Fibroblast of skin of left biceps (primary cell): Measurements from ENCODE around the gene PDCL2.
"Not testable (repeated sequence)": the region's sequence is repeated elsewhere in the genome, so short reads cannot be mapped to it uniquely, and the experiment has no call there.

Source experiments
- DNase-seq, 2 experiments: peaks; one replicate each; pipeline ENCODE4 v3.0.0-alpha.2; 2013; ENCODE audit warnings: low read depth in 2 of 2

PDCL2 gene

GRCh38 chr4:55588160-55588559 is 3.9 kb downstream of the PDCL2 start:
- no peak for DNase-seq

- not testable (repeated sequence) for DNase-seq
Measured at GRCh38 chr4:55582773-55583172, 9.3 kb downstream of the PDCL2 start.

DNA sequence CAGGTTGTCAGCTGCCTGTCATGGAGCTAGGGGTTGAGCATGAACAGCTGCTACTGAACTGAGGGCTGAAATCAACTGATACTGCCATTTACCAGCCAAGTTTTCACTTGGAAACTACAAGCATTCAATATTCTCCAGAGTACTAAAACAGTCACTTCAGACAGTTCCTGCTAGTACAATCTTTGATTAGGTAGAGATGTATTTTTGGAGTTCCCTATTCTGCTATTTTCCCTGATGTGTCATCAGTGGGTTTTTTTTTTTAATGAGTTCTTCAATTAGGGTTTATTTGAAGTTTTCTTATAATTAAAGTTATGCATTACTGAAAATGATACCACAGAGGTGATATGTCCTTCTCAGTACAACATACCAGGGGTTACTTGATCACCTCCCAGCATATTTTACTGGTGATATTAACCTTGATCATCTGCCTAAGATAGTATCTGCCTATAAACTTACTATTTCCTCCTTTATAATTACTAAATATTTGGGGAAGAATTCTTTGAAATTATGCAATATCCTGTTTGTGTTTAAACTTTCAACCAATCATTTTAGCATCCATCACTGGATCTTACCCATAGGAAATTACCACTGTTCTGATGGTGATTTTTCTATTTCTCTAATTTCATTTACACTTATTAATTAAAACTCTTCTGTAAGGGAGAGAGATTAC is 13.6 kb downstream of the PDCL2 start:
- no peak for DNase-seq

GRCh38 chr4:55575513-55575912 is 16.5 kb downstream of the PDCL2 start:
- DNase-seq: no peak

DNA sequence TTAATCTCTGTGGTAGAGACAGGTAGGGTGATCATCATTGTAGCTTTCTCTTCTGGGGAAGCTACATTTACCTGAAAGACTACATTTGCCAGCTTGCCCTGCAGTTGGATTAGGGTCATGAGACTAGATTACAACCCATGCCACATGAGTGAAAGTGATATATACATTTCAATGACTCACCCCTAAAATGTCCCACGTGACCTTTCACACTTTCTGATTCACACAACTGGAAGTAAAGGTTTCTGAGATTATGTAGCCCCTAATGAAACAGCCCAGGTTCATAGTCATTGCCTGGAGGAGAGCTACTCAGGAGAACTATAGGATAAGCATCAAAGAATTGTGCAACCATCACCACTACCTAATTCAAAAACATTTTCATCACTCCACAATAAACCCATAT is 17.8 kb downstream of the PDCL2 start:
- no peak for DNase-seq

DNA sequence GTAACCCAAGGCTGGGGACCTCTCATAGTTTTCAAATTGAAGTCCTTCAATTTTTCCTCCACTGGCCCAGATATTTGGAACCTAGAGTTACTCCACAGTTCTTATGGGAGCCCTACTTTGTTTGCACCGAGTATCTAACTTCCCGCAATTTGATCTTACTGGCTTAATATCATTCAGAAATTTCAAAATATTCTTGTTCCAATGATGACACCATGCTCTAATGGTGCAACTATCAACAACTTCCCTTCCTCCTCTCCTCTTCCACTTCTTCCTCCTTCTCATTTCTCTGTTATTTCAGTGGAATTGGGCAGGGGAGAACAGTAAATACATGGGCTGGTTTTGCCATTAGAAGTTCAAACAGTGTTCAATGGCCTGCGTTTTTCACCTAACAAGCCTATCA is 20.2 kb downstream of the PDCL2 start:
- DNase-seq: no peak

DNA sequence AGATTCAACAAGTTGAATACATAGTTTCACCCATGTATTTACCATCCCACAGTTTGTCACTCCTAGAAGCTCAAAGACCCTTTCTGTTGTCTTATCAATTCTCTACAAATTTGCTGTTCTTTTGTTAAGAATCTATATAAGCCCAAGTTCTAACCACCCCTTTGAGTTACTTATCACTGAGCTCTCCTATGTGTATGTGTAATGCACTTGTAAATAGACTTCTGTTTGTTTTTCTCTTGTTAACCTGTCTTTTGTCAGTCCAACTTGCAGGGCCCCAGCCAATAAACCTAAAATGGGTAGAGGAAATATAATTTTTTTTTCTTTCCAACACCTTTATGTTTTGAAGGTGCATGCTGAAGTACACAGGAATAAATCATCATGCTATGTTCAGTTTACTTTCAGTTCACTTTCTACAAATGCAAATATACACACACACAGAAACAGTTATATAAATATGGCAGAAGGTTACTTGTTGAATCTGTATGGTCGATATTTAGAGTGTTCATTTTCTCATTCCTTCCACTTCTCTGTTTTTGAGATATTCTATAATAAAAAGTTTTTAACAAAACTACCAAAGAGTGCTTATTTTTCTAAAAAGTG is 23.0 kb downstream of the PDCL2 start:
- no peak for DNase-seq

DNA sequence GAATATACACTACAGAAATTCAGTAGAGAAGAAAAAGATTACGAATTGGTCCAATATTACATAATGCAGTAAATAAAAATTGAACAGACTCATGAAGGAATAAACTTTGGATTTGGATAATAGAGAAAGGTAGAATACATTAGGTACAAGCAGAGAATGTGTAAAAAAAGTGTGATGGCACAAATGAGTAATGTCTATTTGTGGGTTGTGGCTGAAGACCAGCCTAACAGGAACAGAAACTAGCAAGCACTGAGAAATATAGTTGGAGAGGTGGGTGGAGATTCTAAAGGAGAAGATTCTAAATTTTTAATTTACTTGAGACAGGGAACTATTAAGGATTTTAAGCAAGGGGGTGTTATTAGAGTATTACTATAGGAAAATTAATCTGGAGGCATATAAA is 30.2 kb downstream of the PDCL2 start:
- no peak for DNase-seq

DNA sequence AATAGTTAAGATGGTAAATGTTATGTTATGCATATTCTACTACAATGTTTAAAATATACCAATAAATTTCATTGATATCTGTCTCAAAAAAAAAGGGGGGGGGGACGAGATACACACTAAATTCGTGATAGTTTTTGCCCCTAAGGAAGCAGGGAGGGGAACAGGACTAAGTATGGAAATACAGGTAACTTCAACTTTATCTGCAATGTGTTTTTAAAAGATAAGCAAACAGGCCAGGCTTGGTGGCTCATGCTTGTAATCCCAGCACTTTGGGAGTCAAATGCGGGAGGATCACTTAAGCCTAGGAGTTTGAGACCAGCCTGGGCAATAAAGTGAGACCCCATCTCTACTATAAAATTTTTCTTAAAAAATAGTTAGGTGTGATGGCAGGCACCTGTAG is 31.9 kb downstream of the PDCL2 start:
- DNase-seq: no peak

DNA sequence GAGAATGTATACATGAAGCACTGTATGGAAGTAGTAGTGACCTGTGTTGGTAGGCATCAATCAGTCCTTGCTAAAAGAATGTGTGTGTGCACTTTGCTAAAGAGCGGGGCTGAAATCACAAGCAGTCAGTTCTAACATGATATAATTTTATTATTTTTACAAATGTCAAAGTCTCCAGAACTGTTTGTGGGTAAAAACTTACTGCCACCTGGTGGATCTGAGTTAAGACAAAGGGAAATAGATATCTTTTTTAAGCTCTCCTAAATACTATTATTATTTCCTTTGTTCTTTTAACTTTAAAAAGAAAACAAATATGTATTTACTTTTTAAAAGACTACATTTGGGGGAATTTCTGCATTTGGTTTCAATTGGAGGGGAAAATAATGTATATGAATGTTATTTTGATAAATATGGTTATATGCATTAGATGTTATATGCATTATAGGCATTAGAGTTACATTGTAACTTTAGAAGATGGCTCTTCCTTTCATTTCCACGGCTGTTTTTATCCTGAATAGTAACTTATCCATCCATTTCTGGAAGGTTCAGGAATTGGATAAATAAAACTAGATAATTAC is 37.5 kb downstream of the PDCL2 start:
- no peak for DNase-seq

DNA sequence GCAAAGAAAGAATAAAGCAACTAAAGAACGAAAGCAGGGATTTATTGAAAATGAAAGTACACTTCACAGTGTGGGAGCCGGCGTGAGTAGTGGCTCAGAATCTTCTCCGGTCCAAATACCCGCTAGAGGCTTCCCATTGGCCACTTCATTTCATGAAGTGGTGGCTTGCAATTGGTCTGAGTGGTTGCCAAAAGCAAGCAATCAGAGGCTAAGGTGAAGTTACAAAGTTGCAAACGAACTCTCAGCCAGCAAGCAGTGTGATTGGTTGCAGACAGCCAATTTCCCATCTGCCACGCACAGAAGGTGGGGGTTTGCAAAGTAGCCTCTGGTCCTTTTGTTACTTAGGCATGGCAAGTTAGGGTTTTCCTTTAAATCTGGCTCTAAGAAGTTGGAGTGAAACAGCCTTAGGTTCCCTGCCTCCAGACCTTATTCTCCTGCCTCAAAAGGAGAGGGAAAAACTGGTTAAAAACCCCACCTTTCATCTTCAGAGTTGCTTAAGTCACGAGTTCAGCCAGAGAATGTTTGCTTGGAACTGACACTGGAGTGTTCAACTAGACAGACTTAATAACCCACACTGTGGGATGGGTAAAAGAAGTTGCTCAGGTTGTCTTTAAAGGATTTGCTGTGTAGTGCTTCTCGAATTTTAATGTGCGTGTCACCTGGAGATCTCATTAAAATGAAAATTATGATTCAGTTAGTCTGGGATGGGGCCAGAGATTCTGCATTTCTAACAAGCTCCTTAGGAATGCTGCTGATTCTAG is 38.4 kb downstream of the PDCL2 start:
- DNase-seq: no peak

DNA sequence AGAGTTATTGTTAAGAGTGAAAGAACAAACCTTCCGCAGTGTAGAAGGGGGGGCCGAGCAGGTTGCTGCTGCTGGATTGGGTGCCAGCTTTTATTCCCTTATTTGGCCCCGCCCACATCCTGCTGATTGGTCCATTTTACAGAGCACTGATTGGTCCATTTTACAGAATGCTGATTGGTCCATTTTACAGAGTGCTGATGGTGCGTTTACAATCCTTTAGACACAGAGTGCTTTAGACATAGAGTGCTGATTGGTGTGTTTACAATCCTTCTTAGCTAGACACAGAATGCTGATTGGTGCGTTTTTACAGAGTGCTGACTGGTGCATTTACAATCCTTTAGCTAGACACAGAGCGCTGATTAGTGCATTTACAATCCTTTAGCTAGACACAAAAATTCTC is 40.1 kb downstream of the PDCL2 start:
- not testable (repeated sequence) for DNase-seq

DNA sequence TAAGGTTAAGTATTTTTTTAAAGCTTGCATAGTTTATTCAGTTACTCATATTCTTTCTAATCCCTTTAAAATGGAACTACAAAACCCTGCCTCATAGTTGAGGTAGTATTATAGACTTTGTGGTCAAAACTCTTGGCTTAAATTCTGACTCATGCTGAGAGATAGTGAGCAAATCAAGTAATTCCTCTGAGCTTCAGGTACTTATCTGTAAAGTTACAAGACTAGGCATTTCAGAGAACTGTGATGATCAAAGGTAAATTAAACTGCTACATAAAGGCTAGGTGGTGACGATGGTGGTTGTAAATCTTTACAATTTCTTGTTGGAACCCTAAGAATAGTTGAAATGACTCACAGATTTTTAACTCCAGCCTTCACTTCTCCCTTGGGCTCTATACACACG is 42.2 kb downstream of the PDCL2 start:
- DNase-seq: peak in 1 of 2 experiments; percentile 58

- no peak for DNase-seq
Measured at GRCh38 chr4:55547918-55548317, 44.1 kb downstream of the PDCL2 start.

DNA sequence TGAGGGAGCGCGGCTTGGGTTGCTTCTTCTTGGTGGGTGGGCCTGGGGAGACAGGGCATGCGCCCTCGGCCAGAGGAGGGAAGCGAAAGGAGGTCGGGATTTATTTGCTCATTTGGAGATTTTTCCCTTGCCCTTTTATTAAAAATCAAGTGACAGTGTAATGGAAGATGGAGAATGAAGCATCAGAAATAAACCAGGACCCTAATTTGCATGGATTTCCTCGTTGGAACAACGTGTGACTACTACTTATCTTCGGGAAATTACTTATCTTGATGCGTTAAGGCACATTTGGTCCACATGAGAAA is 44.6 kb downstream of the PDCL2 start:
- no peak for DNase-seq

DNA sequence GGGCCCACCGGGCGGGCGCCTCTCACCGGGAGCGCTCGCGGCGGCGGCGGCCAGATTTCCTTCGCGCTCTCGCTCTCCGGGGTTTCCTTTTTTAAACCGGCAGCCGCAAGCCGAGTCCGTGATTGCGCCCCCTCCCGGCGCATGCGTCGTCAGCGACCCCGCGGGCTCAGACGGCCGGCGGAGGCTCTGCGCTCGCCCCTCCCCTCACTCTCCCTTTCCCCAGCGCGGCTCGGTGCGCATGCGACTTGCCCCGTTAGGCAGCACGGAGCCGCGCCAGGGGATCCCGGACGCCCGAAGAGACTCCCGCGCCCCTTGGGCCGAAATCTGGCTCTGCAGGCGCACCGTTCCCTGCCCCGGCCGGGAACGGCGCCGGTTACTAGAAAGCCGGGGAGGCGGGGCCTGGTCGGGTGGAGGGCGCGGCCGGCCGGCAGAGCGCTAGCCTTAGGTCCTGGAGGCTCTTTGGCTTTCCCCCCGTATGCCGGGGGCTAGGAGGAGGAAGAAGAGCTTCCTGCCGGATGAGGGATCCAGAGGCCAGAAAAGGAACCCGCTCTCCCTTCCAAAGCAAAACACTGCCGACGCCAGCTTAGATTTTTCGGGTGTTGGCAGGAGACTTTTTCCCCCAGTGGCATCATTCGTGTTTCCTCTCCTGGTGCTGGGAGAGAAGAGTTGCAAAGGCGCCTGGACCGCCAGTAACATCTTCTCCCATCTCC is 45.1 kb downstream of the PDCL2 start, which contains the start of gene CLOCK:
Gene CLOCK (minus strand): TSS at position 154 of the 710 bp plus-strand sequence. CDS start 64,124 bp downstream, outside the sequence.
- DNase-seq: peak; percentile 76 to 79

- no peak for DNase-seq
Measured at GRCh38 chr4:55546506-55546755, 45.6 kb downstream of the PDCL2 start.

DNA sequence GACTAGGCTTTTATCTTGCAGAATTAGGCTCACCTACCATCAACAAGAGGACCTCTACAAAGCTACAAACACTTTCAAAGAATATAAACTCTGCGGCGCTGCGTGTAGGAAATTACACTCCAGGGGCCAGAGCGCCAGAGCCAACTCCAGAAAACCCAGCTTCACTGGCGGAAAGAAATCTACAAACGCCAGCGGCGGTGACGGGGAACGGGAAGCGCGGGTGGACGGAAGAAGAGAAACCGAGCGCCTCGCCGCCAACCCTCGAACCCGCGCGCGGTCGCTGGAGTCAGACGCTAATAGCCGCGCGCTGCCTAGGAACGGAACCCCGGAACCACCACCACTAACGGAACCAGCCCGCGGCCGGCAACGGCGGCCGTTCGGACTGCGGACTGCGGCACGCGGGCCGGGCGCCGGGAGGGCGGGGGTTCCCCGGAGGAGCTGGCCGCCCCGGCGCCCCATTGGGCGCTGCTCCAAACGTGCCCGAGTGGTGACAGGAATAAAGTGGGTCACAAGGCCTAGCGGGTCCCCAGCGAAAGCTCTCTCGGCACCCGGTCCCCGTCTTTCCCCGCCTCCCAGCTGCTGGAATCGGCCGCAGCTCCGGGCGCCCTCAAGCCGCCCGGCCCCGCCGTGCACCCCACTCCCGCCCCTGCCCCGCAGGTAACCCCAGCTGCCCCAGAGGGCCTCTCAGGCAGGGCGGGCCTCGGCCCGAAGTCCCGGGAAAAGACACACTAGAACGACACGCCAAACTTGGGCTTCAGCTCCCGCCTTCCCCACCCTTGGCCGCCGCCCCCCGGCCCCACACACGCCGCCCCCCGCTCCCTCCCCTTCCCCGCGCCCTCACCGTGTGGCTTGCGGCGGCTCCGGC is 46.2 kb downstream of the PDCL2 start:
- no peak for DNase-seq

- no peak for DNase-seq
Measured at GRCh38 chr4:55545151-55545550, 46.9 kb downstream of the PDCL2 start.

GRCh38 chr4:55543858-55544257 is 48.2 kb downstream of the PDCL2 start:
- no peak for DNase-seq

GRCh38 chr4:55540271-55540670 is 51.8 kb downstream of the PDCL2 start:
- DNase-seq: no peak
